Lower leg skin (tissue), 3 donors: ENCODE data around the gene CLASRP.

Experiments
- POLR2A ChIP-seq, 2 donors: fragments of 450-650 bp; IDR thresholded peaks; one replicate each; pipeline ENCODE4 v1.6.1; 2016 to 2017; ENCODE audit warnings: antibody characterized with exemption in 2 of 2, mild to moderate bottlenecking in 1 of 2, moderate library complexity in 1 of 2
- TF ChIP-seq, protein P1 (sequence below), 3 donors: fragments of 450-650 bp; IDR thresholded peaks; one replicate each; pipeline ENCODE4 v1.5.1; 2016; ENCODE audit warnings: antibody characterized with exemption in 3 of 3, mild to moderate bottlenecking in 3 of 3, moderate library complexity in 2 of 3

GRCh38 chr19:45008552-45008951 is 30.3 kb upstream of the CLASRP start:
- TF ChIP-seq, protein P1, sequence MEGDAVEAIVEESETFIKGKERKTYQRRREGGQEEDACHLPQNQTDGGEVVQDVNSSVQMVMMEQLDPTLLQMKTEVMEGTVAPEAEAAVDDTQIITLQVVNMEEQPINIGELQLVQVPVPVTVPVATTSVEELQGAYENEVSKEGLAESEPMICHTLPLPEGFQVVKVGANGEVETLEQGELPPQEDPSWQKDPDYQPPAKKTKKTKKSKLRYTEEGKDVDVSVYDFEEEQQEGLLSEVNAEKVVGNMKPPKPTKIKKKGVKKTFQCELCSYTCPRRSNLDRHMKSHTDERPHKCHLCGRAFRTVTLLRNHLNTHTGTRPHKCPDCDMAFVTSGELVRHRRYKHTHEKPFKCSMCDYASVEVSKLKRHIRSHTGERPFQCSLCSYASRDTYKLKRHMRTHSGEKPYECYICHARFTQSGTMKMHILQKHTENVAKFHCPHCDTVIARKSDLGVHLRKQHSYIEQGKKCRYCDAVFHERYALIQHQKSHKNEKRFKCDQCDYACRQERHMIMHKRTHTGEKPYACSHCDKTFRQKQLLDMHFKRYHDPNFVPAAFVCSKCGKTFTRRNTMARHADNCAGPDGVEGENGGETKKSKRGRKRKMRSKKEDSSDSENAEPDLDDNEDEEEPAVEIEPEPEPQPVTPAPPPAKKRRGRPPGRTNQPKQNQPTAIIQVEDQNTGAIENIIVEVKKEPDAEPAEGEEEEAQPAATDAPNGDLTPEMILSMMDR (IDR thresholded peaks at IDR 0.05) = no peak
- TF ChIP-seq POLR2A (IDR thresholded peaks at IDR 0.05) = no peak
